HG03097 (cell line): Measurements from ENCODE around the gene TBCCD1.
"Not testable (repeated sequence)": the region's sequence is repeated elsewhere in the genome, so short reads cannot be mapped to it uniquely, and the experiment has no call there.

ENCODE experiments used
- ATAC-seq: cut with Tn5 transposase; IDR thresholded peaks from one replicate; pipeline ENCODE4 v1.9.1; 2021; ENCODE audit not compliant: unreplicated experiment, low FRiP score

Gene TBCCD1

GRCh38 chr3:186520957-186521842, 45.9 kb downstream of the TBCCD1 start:
- ATAC-seq: peak; percentile 46

GRCh38 chr3:186520431-186520830, 46.7 kb downstream of the TBCCD1 start:
- no peak for ATAC-seq

- ATAC-seq: peak; percentile 55
These were observed 48.0 kb downstream of the TBCCD1 start for GRCh38 chr3:186519021-186519658.

GRCh38 chr3:186517218-186517617, 49.9 kb downstream of the TBCCD1 start:
- no peak for ATAC-seq

- no peak for ATAC-seq
These were observed 50.5 kb downstream of the TBCCD1 start for GRCh38 chr3:186516646-186517045.

- no peak for ATAC-seq
These were observed 52.0 kb downstream of the TBCCD1 start for GRCh38 chr3:186515125-186515524.

GRCh38 chr3:186514296-186515002, 52.7 kb downstream of the TBCCD1 start:
- no peak for ATAC-seq

GRCh38 chr3:186513386-186513785, 53.8 kb downstream of the TBCCD1 start:
- ATAC-seq: no peak

- ATAC-seq: no peak
These were observed 54.4 kb downstream of the TBCCD1 start for GRCh38 chr3:186512570-186513302.

GRCh38 chr3:186511702-186512101, 55.4 kb downstream of the TBCCD1 start:
- ATAC-seq: no peak

GRCh38 chr3:186511245-186511644, 55.9 kb downstream of the TBCCD1 start:
- peak; percentile 69 for ATAC-seq

GRCh38 chr3:186510374-186511079, 56.6 kb downstream of the TBCCD1 start:
- no peak for ATAC-seq

GRCh38 chr3:186509423-186509822, 57.7 kb downstream of the TBCCD1 start:
- no peak for ATAC-seq

GRCh38 chr3:186506857-186507256, 60.3 kb downstream of the TBCCD1 start:
- ATAC-seq: no peak

- ATAC-seq: no peak
These were observed 60.9 kb downstream of the TBCCD1 start for GRCh38 chr3:186506191-186506739.

GRCh38 chr3:186502966-186503712, 64.0 kb downstream of the TBCCD1 start:
- no peak for ATAC-seq

GRCh38 chr3:186502138-186502948, 64.8 kb downstream of the TBCCD1 start:
- ATAC-seq: no peak

GRCh38 chr3:186499949-186500348, 67.2 kb downstream of the TBCCD1 start:
- not testable (repeated sequence) for ATAC-seq
